A549 (cell line): Measurements from ENCODE around the gene CCDC30.

Source experiments
- PBX3 ChIP-seq: IDR thresholded peaks from 2 replicates; pipeline ENCODE4 v1.6.1; 2012
- POLR2A ChIP-seq: IDR thresholded peaks from 2 replicates; pipeline ENCODE4 v1.6.1; 2012; ENCODE audit warnings: mild to moderate bottlenecking, low read length
- TF ChIP-seq, protein P1 (sequence below): fragments of >200 bp; sonication (Bioruptor Twin); formaldehyde crosslinking; IDR thresholded peaks from 3 replicates; pipeline ENCODE4 v1.5.1; 2016

DNA sequence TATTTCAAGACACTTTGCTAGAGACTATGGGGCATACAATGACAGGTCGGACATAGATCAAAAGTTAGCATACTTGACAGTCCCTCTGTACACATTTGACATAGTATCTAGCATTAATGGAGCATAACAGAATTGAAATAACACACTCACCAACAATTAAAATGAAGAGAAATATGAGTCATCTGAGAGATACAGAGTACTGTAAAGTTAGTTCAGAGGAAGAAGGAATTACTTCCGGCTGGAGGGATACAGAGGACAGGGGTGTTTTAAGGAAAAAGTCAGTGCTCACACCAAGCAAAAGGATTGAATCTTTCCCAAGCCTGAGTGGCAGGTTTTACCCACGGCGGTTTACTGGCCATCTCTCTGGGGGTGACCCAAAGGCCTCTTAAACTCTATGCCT is 9.7 kb upstream of the CCDC30 start:
- TF ChIP-seq POLR2A (no peak), PBX3 (no peak)
- TF ChIP-seq, protein P1, sequence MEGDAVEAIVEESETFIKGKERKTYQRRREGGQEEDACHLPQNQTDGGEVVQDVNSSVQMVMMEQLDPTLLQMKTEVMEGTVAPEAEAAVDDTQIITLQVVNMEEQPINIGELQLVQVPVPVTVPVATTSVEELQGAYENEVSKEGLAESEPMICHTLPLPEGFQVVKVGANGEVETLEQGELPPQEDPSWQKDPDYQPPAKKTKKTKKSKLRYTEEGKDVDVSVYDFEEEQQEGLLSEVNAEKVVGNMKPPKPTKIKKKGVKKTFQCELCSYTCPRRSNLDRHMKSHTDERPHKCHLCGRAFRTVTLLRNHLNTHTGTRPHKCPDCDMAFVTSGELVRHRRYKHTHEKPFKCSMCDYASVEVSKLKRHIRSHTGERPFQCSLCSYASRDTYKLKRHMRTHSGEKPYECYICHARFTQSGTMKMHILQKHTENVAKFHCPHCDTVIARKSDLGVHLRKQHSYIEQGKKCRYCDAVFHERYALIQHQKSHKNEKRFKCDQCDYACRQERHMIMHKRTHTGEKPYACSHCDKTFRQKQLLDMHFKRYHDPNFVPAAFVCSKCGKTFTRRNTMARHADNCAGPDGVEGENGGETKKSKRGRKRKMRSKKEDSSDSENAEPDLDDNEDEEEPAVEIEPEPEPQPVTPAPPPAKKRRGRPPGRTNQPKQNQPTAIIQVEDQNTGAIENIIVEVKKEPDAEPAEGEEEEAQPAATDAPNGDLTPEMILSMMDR: no peak
